Glutamatergic neuron (in vitro differentiated cells): ENCODE data around the gene FAM20C. TPM values are rescaled to one million over a fixed set of nuclear protein-coding genes. Genes with fewer than 3 reads are reported as not detected.

ENCODE experiments used
- DNase-seq: peaks from one replicate; pipeline ENCODE4 v3.0.0; 2022
- H3K27ac Mint-ChIP-seq: one replicate; pipeline ENCODE4 v1.8.0; 2020; ENCODE audit warnings: mild to moderate bottlenecking, mixed read lengths, inconsistent platforms; ENCODE audit not compliant: unreplicated experiment
- H3K27me3 Mint-ChIP-seq: one replicate; pipeline ENCODE4 v1.8.0; 2020; ENCODE audit warnings: mild to moderate bottlenecking, moderate library complexity, mixed read lengths, inconsistent platforms; ENCODE audit not compliant: unreplicated experiment
- H3K36me3 Mint-ChIP-seq: one replicate; pipeline ENCODE4 v1.8.0; 2020; ENCODE audit warnings: mild to moderate bottlenecking, mixed read lengths, inconsistent platforms; ENCODE audit not compliant: unreplicated experiment
- H3K4me1 Mint-ChIP-seq: one replicate; pipeline ENCODE4 v1.8.0; 2020; ENCODE audit warnings: mild to moderate bottlenecking, low read depth, mixed read lengths, inconsistent platforms; ENCODE audit not compliant: unreplicated experiment
- H3K4me3 Mint-ChIP-seq: one replicate; pipeline ENCODE4 v1.8.0; 2020; ENCODE audit warnings: mild to moderate bottlenecking, mixed read lengths, inconsistent platforms; ENCODE audit not compliant: unreplicated experiment
- H3K9me3 Mint-ChIP-seq: one replicate; pipeline ENCODE4 v1.8.0; 2020; ENCODE audit warnings: mild to moderate bottlenecking, moderate library complexity, mixed read lengths, inconsistent platforms; ENCODE audit not compliant: unreplicated experiment
- CTCF ChIP-seq: fragments of 200-600 bp; sonication (generic); IDR thresholded peaks from one replicate; pipeline ENCODE4 v1.5.0; 2021; ENCODE audit not compliant: partially characterized antibody, unreplicated experiment
- total RNA-seq: library from RNA; stranded (reverse); fragmentation: NEBNext Ultra II Directional; extraction: Animal tissue kit (Norgen Biotek cat#: 25700); gene quantifications from one replicate; pipeline ENCODE4 v1.2.1, GENCODE V29; 2021; ENCODE audit not compliant: unreplicated experiment

Gene FAM20C
- total RNA-seq, 1 donor from 2014 or later: 199 TPM

- H3K36me3 Mint-ChIP-seq: peaks cover 15% of the 10 kb centered on the region
- H3K27ac Mint-ChIP-seq: no peak overlapping the region
- H3K4me1 Mint-ChIP-seq: peaks cover 4% of the 10 kb centered on the region
- TF ChIP-seq CTCF: no peak
- H3K4me3 Mint-ChIP-seq: no peak overlapping the region
- H3K27me3 Mint-ChIP-seq: peaks cover 24% of the 10 kb centered on the region
- peaks cover 32% of the 10 kb centered on the region for H3K9me3 Mint-ChIP-seq
- no peak for DNase-seq
These were observed 16.4 kb downstream of the FAM20C start for GRCh38 chr7:208816-209215.

- Mint-ChIP-seq H3K4me1 (peaks cover 7% of the 10 kb centered on the region), H3K9me3 (peaks cover 31% of the 10 kb centered on the region), H3K27me3 (peaks cover 29% of the 10 kb centered on the region), H3K4me3 (no peak overlapping the region), H3K36me3 (peaks cover 12% of the 10 kb centered on the region), H3K27ac (no peak overlapping the region)
- DNase-seq: no peak
- no peak for TF ChIP-seq CTCF
These were observed 17.0 kb downstream of the FAM20C start for GRCh38 chr7:209416-209815.

GRCh38 chr7:209906-210305, 17.5 kb downstream of the FAM20C start:
- Mint-ChIP-seq H3K9me3 (peaks cover 30% of the 10 kb centered on the region), H3K4me1 (peaks cover 7% of the 10 kb centered on the region), H3K4me3 (no peak overlapping the region), H3K27ac (no peak overlapping the region), H3K36me3 (peaks cover 12% of the 10 kb centered on the region), H3K27me3 (peaks cover 30% of the 10 kb centered on the region)
- no peak for TF ChIP-seq CTCF
- DNase-seq: no peak

GRCh38 chr7:210401-210925, 18.1 kb downstream of the FAM20C start:
- peaks cover 30% of the 10 kb centered on the region for H3K9me3 Mint-ChIP-seq
- peaks cover 31% of the 10 kb centered on the region for H3K27me3 Mint-ChIP-seq
- H3K4me3 Mint-ChIP-seq: no peak overlapping the region
- H3K36me3 Mint-ChIP-seq: peaks cover 12% of the 10 kb centered on the region
- H3K4me1 Mint-ChIP-seq: peaks cover 8% of the 10 kb centered on the region
- TF ChIP-seq CTCF: no peak
- no peak overlapping the region for H3K27ac Mint-ChIP-seq
- no peak for DNase-seq

GRCh38 chr7:211033-211714, 18.8 kb downstream of the FAM20C start:
- H3K36me3 Mint-ChIP-seq: peaks cover 8% of the 10 kb centered on the region
- H3K4me1 Mint-ChIP-seq: peaks cover 8% of the 10 kb centered on the region
- no peak for DNase-seq
- peaks cover 28% of the 10 kb centered on the region for H3K27me3 Mint-ChIP-seq
- TF ChIP-seq CTCF: no peak
- H3K27ac Mint-ChIP-seq: no peak overlapping the region
- H3K9me3 Mint-ChIP-seq: peaks cover 25% of the 10 kb centered on the region
- no peak overlapping the region for H3K4me3 Mint-ChIP-seq
